ENCODE results near the gene DNAL1.
A peak's percentile ranks its signal among the peaks of the same experiment; 100 is the strongest.

The DNAL1 gene

DNA sequence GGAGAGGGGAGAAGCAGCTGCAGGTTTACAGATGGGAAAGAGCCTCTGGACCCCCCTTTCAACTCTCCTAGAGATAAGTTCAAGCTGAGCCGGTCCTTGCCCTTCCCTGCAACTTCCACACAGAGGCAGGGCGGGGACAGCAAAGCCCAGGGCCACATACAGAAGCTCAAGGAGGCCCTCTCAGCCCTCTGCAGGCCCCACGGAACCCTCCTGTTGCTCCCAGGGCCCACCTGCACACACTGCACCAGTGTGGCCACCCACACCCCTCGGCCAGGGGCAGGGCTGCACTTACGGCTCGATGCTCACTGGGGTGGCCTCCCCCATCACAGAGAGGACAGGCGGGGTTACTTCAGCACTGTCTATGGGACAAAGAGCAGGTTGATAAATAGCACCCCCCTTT lies 82.4 kb downstream of the DNAL1 start:
- peaks cover 99% of the 10 kb centered on the region for H3K36me3 ChIP-seq (ENCODE audit: insufficient read depth, low read length)
- no peak overlapping the region for H3K4me2 ChIP-seq (ENCODE audit: low read length)
- H4K20me1 ChIP-seq (ENCODE audit: insufficient read depth, low read length), result no peaks in the 10 kb centered on the region
- H3K9me2 ChIP-seq (ENCODE audit: low read depth, low read length), result no peaks in the 10 kb centered on the region
- no peaks in the 10 kb centered on the region for H3K9me3 ChIP-seq (ENCODE audit: low read length)
- H2AFZ ChIP-seq (ENCODE audit: low read length), result no peak overlapping the region
- no peak overlapping the region for H3K9ac ChIP-seq (ENCODE audit: low read length)
- no peak overlapping the region for H3K27ac ChIP-seq (ENCODE audit: low read depth, low read length, poor library complexity, severe bottlenecking)
- no peaks in the 10 kb centered on the region for H3K27me3 ChIP-seq (ENCODE audit: insufficient read depth, low read length)
- H3F3A ChIP-seq (ENCODE audit: insufficient read depth, low read length), result no peaks in the 10 kb centered on the region
- no peak overlapping the region for H3K4me3 ChIP-seq (ENCODE audit: low read depth, low read length, poor library complexity, severe bottlenecking)
- no peaks in the 10 kb centered on the region for H3K4me1 ChIP-seq (ENCODE audit: insufficient read depth, low read length, severe bottlenecking)
- TF ChIP-seq, protein P1, sequence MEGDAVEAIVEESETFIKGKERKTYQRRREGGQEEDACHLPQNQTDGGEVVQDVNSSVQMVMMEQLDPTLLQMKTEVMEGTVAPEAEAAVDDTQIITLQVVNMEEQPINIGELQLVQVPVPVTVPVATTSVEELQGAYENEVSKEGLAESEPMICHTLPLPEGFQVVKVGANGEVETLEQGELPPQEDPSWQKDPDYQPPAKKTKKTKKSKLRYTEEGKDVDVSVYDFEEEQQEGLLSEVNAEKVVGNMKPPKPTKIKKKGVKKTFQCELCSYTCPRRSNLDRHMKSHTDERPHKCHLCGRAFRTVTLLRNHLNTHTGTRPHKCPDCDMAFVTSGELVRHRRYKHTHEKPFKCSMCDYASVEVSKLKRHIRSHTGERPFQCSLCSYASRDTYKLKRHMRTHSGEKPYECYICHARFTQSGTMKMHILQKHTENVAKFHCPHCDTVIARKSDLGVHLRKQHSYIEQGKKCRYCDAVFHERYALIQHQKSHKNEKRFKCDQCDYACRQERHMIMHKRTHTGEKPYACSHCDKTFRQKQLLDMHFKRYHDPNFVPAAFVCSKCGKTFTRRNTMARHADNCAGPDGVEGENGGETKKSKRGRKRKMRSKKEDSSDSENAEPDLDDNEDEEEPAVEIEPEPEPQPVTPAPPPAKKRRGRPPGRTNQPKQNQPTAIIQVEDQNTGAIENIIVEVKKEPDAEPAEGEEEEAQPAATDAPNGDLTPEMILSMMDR (IDR thresholded peaks at IDR 0.05; ENCODE audit: low read length), result no peak
- no peak for TF ChIP-seq EZH2 (IDR thresholded peaks at IDR 0.05; ENCODE audit: borderline replicate concordance, low read length)
- H3K79me2 ChIP-seq (ENCODE audit: insufficient read depth, low read length), result no peaks in the 10 kb centered on the region

DNA sequence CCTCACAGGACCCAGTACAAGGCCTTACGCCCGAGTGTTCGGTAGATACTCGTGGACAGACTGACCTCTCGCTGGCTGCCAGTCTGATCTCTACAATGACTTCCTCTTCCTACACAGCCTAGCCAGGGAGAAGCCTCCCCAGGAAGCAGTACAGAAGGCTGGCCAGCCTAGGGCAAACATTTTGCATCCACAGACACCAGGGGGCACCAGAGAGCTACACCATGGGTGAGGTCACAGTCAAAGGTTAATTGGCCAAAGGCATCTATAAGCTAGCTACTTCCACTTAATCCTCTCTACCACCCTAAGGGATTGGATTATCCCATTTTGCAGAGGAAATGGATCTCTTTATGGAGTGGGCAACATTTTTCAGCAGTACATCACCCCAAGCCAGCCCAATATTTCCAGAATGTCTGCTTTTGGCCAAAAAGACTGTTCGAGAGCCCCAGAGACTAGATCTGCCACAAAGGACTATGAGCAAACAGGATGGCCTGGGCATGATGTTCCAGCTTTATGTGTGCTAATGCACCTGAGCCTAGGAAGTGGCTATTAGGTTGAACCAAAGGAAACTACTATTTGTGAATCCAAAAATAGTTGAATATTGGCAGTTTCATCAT lies 84.0 kb downstream of the DNAL1 start:
- Histone ChIP-seq H3K4me2 (ENCODE audit: low read length) (no peak overlapping the region), H3K9me3 (ENCODE audit: low read length) (no peaks in the 10 kb centered on the region), H3K27ac (ENCODE audit: low read depth, low read length, poor library complexity, severe bottlenecking) (no peak overlapping the region), H3K4me1 (ENCODE audit: insufficient read depth, low read length, severe bottlenecking) (no peaks in the 10 kb centered on the region), H3K9me2 (ENCODE audit: low read depth, low read length) (no peaks in the 10 kb centered on the region), H3K4me3 (ENCODE audit: low read depth, low read length, poor library complexity, severe bottlenecking) (no peak overlapping the region), H3K27me3 (ENCODE audit: insufficient read depth, low read length) (no peaks in the 10 kb centered on the region), H4K20me1 (ENCODE audit: insufficient read depth, low read length) (no peaks in the 10 kb centered on the region), H3K79me2 (ENCODE audit: insufficient read depth, low read length) (no peaks in the 10 kb centered on the region), H3K9ac (ENCODE audit: low read length) (no peak overlapping the region), H2AFZ (ENCODE audit: low read length) (no peak overlapping the region), H3K36me3 (ENCODE audit: insufficient read depth, low read length) (peaks cover 92% of the 10 kb centered on the region), H3F3A (ENCODE audit: insufficient read depth, low read length) (no peaks in the 10 kb centered on the region)
- no peak for TF ChIP-seq EZH2 (IDR thresholded peaks at IDR 0.05; ENCODE audit: borderline replicate concordance, low read length)
- TF ChIP-seq, protein P1 (IDR thresholded peaks at IDR 0.05; ENCODE audit: low read length), result peak; percentile 97

DNA sequence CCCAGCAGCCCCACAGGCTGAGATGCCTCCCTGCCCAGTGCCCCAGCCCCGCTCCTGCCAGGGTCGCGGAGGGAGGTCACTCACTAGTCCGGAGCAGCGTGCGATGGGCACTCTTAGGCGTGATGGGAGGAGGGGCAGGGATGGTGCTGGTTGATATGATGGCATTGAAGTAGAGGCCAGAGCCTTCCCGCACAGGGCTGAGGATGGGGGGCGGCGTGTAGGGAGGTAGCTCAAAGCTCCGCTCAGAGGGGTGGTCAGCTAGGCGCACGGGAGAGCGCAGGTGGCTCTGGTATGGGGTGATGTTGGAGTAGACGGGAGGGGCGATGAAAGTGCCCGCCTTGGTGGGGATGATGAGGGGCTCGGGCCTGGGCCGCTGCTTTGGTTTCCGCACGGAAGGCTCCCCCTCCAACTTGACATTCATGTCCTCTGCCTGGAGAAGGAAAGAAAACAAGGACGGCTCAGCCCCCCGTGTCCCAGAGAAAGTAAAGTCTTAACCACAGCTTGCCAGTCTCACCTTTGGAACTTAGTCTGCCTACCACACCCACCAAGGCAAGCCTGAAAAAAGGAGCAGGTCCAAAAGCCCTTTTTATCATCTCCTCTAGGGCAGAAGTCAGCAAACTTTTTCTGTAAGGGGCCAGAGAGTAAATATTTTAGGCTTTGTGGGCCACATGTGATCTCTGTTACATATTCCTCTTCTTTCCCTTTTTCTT lies 84.9 kb downstream of the DNAL1 start:
- Histone ChIP-seq H2AFZ (ENCODE audit: low read length) (no peak overlapping the region), H3K79me2 (ENCODE audit: insufficient read depth, low read length) (no peaks in the 10 kb centered on the region), H3K9me2 (ENCODE audit: low read depth, low read length) (no peaks in the 10 kb centered on the region), H4K20me1 (ENCODE audit: insufficient read depth, low read length) (no peaks in the 10 kb centered on the region), H3K4me2 (ENCODE audit: low read length) (no peak overlapping the region), H3K4me3 (ENCODE audit: low read depth, low read length, poor library complexity, severe bottlenecking) (no peak overlapping the region), H3K9me3 (ENCODE audit: low read length) (no peaks in the 10 kb centered on the region), H3K36me3 (ENCODE audit: insufficient read depth, low read length) (peaks cover 90% of the 10 kb centered on the region), H3K4me1 (ENCODE audit: insufficient read depth, low read length, severe bottlenecking) (no peaks in the 10 kb centered on the region), H3K27me3 (ENCODE audit: insufficient read depth, low read length) (no peaks in the 10 kb centered on the region), H3F3A (ENCODE audit: insufficient read depth, low read length) (no peaks in the 10 kb centered on the region), H3K27ac (ENCODE audit: low read depth, low read length, poor library complexity, severe bottlenecking) (no peak overlapping the region), H3K9ac (ENCODE audit: low read length) (no peak overlapping the region)
- TF ChIP-seq EZH2 (IDR thresholded peaks at IDR 0.05; ENCODE audit: borderline replicate concordance, low read length), result no peak
